OCI-LY1 (cell line): ENCODE measurements around the gene CTNNA1.

Experiments
- H2AFZ ChIP-seq: fragments of 200-600 bp; sonication (generic), shearing (Covaris generic); 2 replicates; pipeline ENCODE4 v1.6.0; 2014; ENCODE audit warnings: antibody characterized with exemption, mild to moderate bottlenecking, low read length
- H3F3A ChIP-seq: fragments of 200-600 bp; sonication (generic), shearing (Covaris generic); 2 replicates; pipeline ENCODE4 v1.6.0; 2014; ENCODE audit warnings: mild to moderate bottlenecking, antibody characterized with exemption, low read length, moderate library complexity; ENCODE audit not compliant: insufficient read depth
- H3K27ac ChIP-seq: fragments of 200-600 bp; sonication (generic); 2 replicates; pipeline ENCODE4 v1.5.1; 2014; ENCODE audit warnings: low read length, mixed run types, mild to moderate bottlenecking, low read depth; ENCODE audit not compliant: poor library complexity, severe bottlenecking
- H3K27me3 ChIP-seq: fragments of 200-600 bp; sonication (generic); 2 replicates; pipeline ENCODE4 v1.6.0; 2014; ENCODE audit warnings: antibody characterized with exemption, mild to moderate bottlenecking, low read length, moderate library complexity; ENCODE audit not compliant: insufficient read depth
- H3K36me3 ChIP-seq: fragments of 200-600 bp; sonication (generic); 2 replicates; pipeline ENCODE4 v1.6.1; 2014; ENCODE audit warnings: mild to moderate bottlenecking, antibody characterized with exemption, low read length, moderate library complexity, mixed read lengths; ENCODE audit not compliant: insufficient read depth
- H3K4me1 ChIP-seq: fragments of 200-600 bp; sonication (generic); 2 replicates; pipeline ENCODE4 v1.5.1; 2014; ENCODE audit warnings: mild to moderate bottlenecking, low read length, moderate library complexity; ENCODE audit not compliant: insufficient read depth, severe bottlenecking
- H3K4me2 ChIP-seq: fragments of 200-600 bp; sonication (generic), shearing (Covaris generic); 2 replicates; pipeline ENCODE4 v1.6.1; 2014; ENCODE audit warnings: low read length
- H3K4me3 ChIP-seq: fragments of 200-600 bp; sonication (generic); 2 replicates; pipeline ENCODE4 v1.5.1; 2014; ENCODE audit warnings: low read length, low read depth, mild to moderate bottlenecking, mixed read lengths; ENCODE audit not compliant: poor library complexity, severe bottlenecking
- H3K79me2 ChIP-seq: fragments of 200-600 bp; shearing (Covaris generic); 2 replicates; pipeline ENCODE4 v1.6.1; 2016; ENCODE audit warnings: mixed run types, low read length, mixed read lengths; ENCODE audit not compliant: insufficient read depth
- H3K9ac ChIP-seq: fragments of 200-600 bp; sonication (generic), shearing (Covaris generic); 2 replicates; pipeline ENCODE4 v1.6.1; 2014; ENCODE audit warnings: mild to moderate bottlenecking, low read length, mixed read lengths
- H3K9me2 ChIP-seq: fragments of 200-600 bp; sonication (generic), shearing (Covaris generic); 2 replicates; pipeline ENCODE4 v1.6.1; 2014; ENCODE audit warnings: low read depth, mild to moderate bottlenecking, low read length, mixed read lengths
- H3K9me3 ChIP-seq: fragments of 200-600 bp; shearing (Covaris generic); 2 replicates; pipeline ENCODE4 v1.6.1; 2014; ENCODE audit warnings: low read length, mixed read lengths
- H4K20me1 ChIP-seq: fragments of 200-600 bp; sonication (generic), shearing (Covaris generic); 2 replicates; pipeline ENCODE4 v1.6.0; 2016; ENCODE audit warnings: mild to moderate bottlenecking, low read length; ENCODE audit not compliant: insufficient read depth
- CTCF ChIP-seq: fragments of 200-600 bp; sonication (generic), shearing (Covaris generic); IDR thresholded peaks from 2 replicates; pipeline ENCODE4 v1.5.1; 2017; ENCODE audit warnings: mild to moderate bottlenecking, antibody characterized with exemption, low read length, moderate library complexity, mixed read lengths
- EZH2 ChIP-seq: fragments of 200-600 bp; sonication (generic), shearing (Covaris generic); IDR thresholded peaks from 2 replicates; pipeline ENCODE4 v1.8.0; 2017; ENCODE audit warnings: borderline replicate concordance, mixed run types, mild to moderate bottlenecking, antibody characterized with exemption, low read length, moderate library complexity, mixed read lengths

Gene CTNNA1

GRCh38 chr5:138820695-138821094 lies 67.5 kb downstream of the CTNNA1 start:
- no peaks in the 10 kb centered on the region for H3K79me2 ChIP-seq
- H3K4me1 ChIP-seq: no peaks in the 10 kb centered on the region
- no peak overlapping the region for H3K9ac ChIP-seq
- no peaks in the 10 kb centered on the region for H3K9me2 ChIP-seq
- no peaks in the 10 kb centered on the region for H3K36me3 ChIP-seq
- H3K9me3 ChIP-seq: no peaks in the 10 kb centered on the region
- H3F3A ChIP-seq: no peaks in the 10 kb centered on the region
- no peaks in the 10 kb centered on the region for H3K27me3 ChIP-seq
- H3K27ac ChIP-seq: no peak overlapping the region
- H4K20me1 ChIP-seq: no peaks in the 10 kb centered on the region
- no peak overlapping the region for H3K4me3 ChIP-seq
- no peak overlapping the region for H3K4me2 ChIP-seq
- H2AFZ ChIP-seq: no peak overlapping the region
- TF ChIP-seq CTCF (no peak), EZH2 (no peak)

GRCh38 chr5:138824516-138824915 lies 71.3 kb downstream of the CTNNA1 start:
- Histone ChIP-seq H3K27ac (no peak overlapping the region), H3K36me3 (no peaks in the 10 kb centered on the region; the same call in 1 of the 2 replicates), H4K20me1 (no peaks in the 10 kb centered on the region), H3K9ac (no peak overlapping the region), H3K4me3 (no peak overlapping the region), H3K79me2 (no peaks in the 10 kb centered on the region), H3K9me2 (no peaks in the 10 kb centered on the region), H3K4me2 (no peak overlapping the region), H3K9me3 (no peaks in the 10 kb centered on the region), H3F3A (no peaks in the 10 kb centered on the region), H3K4me1 (no peaks in the 10 kb centered on the region), H2AFZ (no peak overlapping the region), H3K27me3 (no peaks in the 10 kb centered on the region)
- no peak for TF ChIP-seq CTCF
- no peak for TF ChIP-seq EZH2

GRCh38 chr5:138824924-138825863 lies 72.0 kb downstream of the CTNNA1 start:
- H3K4me3 ChIP-seq: no peak overlapping the region
- H3K4me1 ChIP-seq: no peaks in the 10 kb centered on the region
- no peaks in the 10 kb centered on the region for H3K9me3 ChIP-seq
- no peak overlapping the region for H3K4me2 ChIP-seq
- no peaks in the 10 kb centered on the region; the same call in 1 of the 2 replicates for H3K36me3 ChIP-seq
- no peaks in the 10 kb centered on the region for H3K27me3 ChIP-seq
- H3K27ac ChIP-seq: no peak overlapping the region
- H4K20me1 ChIP-seq: no peaks in the 10 kb centered on the region
- H2AFZ ChIP-seq: no peak overlapping the region
- H3K79me2 ChIP-seq: no peaks in the 10 kb centered on the region
- peak; percentile 65 for TF ChIP-seq CTCF
- no peak for TF ChIP-seq EZH2
- H3K9me2 ChIP-seq: no peaks in the 10 kb centered on the region
- H3F3A ChIP-seq: no peaks in the 10 kb centered on the region
- H3K9ac ChIP-seq: no peak overlapping the region
